GM18511 (cell line): ENCODE results near the gene MYLK2.

ENCODE experiments used
- ATAC-seq: cut with Tn5 transposase; IDR thresholded peaks from one replicate; pipeline ENCODE4 v1.9.1; 2021; ENCODE audit warnings: mild to moderate bottlenecking, moderate library complexity; ENCODE audit not compliant: unreplicated experiment

MYLK2 gene

DNA sequence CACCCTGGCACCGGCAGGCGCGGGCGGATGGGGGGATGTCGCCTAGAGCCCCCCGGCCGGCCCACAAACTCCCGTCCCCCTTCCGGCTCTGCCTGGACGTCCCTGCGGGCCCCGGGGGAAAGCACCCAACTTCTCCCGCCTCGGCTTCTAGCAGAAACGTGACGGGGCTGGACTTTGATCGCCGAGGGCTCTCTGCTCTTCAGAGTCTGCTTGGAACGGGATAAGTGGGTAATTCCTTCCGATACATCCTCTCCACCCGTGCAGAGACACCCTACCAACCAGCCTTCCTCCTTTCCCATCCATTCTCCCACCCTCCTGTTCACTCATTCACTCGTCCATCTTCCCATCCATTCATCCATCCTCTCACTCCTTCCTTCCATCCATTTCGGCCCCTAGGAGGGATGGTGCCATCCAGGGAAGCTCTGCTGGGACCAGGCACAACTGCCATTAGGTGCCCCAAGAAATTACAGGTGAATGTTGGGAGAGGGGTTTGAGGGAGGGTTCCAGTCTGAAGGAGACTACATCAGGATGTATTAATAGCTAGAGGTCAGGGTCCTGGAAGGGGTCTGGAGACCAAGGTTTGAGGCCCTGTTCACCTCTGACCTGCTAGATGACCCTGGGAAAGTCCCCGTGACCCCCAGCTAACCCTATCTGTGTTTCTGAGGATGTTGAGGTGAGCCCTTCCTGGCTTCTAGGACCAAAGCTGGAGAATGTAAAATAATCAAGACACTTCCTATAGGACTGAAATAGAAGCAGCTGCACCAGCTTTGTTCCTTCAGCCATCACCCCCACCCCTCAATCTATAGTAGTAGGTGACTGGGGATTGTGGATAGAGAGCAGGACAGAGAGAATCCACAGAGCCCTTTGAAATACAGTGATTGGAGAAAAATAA, 51.8 kb downstream of the MYLK2 start:
- ATAC-seq = no peak

- ATAC-seq = no peak
These were observed 52.4 kb downstream of the MYLK2 start for GRCh38 chr20:31871618-31871954.

- ATAC-seq = no peak
These were observed 53.2 kb downstream of the MYLK2 start for GRCh38 chr20:31872406-31872805.

DNA sequence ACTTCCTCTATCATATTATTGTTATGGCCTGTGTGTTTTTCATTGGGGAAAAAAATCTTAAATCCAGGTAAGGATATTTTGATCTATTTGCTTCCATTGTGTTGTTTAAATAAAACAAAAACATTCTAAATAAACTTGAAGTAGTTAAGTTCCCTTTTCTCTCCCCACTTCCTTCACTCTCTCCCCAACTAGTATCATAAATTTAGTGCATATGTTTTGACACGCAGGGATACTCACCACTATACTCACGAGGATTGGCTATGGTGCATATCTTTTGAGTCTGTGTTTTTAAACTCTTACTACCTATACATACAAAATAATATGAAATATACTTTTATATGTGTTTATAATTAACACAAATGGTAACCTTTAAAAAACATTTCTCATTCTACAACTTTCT, 56.5 kb downstream of the MYLK2 start:
- ATAC-seq = no peak

- no peak for ATAC-seq
These were observed 58.5 kb downstream of the MYLK2 start for GRCh38 chr20:31877684-31878083.

GRCh38 chr20:31879143-31879987, 60.2 kb downstream of the MYLK2 start:
- peak; percentile 89 for ATAC-seq

GRCh38 chr20:31881945-31882344, 62.8 kb downstream of the MYLK2 start:
- no peak for ATAC-seq

DNA sequence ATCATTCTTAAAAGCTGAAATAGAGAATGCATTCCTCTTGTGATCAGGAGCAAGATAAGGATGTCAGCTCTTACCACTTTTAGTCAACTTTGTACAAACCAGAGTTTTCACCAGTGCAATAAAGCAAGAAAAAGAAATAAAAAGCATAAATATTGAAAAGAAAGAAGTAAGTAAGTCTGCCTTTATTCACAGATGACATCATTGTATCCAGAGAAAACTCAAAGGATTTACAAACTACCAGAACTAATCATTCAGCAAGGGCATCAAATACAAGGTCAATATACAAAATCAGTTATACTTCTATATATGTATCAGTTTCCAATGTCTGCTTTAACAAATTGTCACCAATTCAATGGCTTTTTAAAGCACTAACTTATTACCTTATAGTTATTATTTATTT, 64.7 kb downstream of the MYLK2 start:
- no peak for ATAC-seq
